Psoas muscle (tissue), 8 donors: ENCODE data around the gene FAM184A. TPM values are rescaled to one million over a fixed set of nuclear protein-coding genes. Genes with fewer than 3 reads are reported as not detected.
"Not testable (repeated sequence)": the region's sequence is repeated elsewhere in the genome, so short reads cannot be mapped to it uniquely, and the experiment has no call there.

ENCODE experiments used
- ATAC-seq, 4 donors: fragments of 200-7000 bp; cut with Tn5 transposase; one replicate each; pipeline ENCODE4 v1.9.1; 2020; ENCODE audit warnings: moderate library complexity in 3 of 4, mild to moderate bottlenecking in 2 of 4
- DNase-seq, 2 donors: peaks; one replicate each; pipeline ENCODE4 v3.0.0-alpha.2; 2020
- H3K27ac ChIP-seq: fragments of 200-600 bp; one replicate; pipeline ENCODE4 v1.8.0; 2022
- H3K27me3 ChIP-seq, 3 donors: fragments of 200-600 bp in 1 of 3; one replicate each; pipeline versions ENCODE4 v1.6.1 to v1.8.0; 2013 to 2022; ENCODE audit warnings: low read length in 2 of 3, mild to moderate bottlenecking in 2 of 3, moderate library complexity in 1 of 3; ENCODE audit not compliant: insufficient read depth in 3 of 3
- H3K36me3 ChIP-seq, 2 donors: fragments of 200-600 bp in 1 of 2; one replicate each; pipeline versions ENCODE4 v1.6.1 to v1.8.0; 2013 to 2022; ENCODE audit warnings: low read depth in 1 of 2, mild to moderate bottlenecking in 1 of 2, moderate library complexity in 1 of 2; ENCODE audit not compliant: insufficient read depth in 1 of 2
- H3K4me1 ChIP-seq: fragments of 200-600 bp; one replicate; pipeline ENCODE4 v1.8.0; 2022
- H3K4me3 ChIP-seq: fragments of 200-600 bp; one replicate; pipeline ENCODE4 v1.8.0; 2022; ENCODE audit warnings: mild to moderate bottlenecking
- H3K9me3 ChIP-seq: fragments of 200-600 bp; one replicate; pipeline ENCODE4 v1.8.0; 2022
- WGBS, 3 donors: extraction: QIAGEN DNeasy Blood & Tissue Kit; methylation state at CpG; one replicate each; pipeline versions ENCODE4 v1.1.6 to v1.1.7; 2013; 5-methylcytosine and 5-hydroxymethylcytosine counted together
- intact Hi-C, 2 donors: fragments of 100-400 bp; cut with DNase I; formaldehyde crosslinking; loops; one replicate each; pipeline versions ENCODE4 v1.11.0 to v1.14.2; 2022
- polyA plus RNA-seq, 3 donors: library from polyadenylated mRNA; stranded (reverse); fragments of 200-250 nt; gene quantifications; one replicate each; pipeline ENCODE4 v1.2.3, GENCODE V29; 2013
- total RNA-seq, 4 donors: library from RNA; stranded (reverse); fragmentation: NEBNext Ultra II Directional in 2 of 4; extraction: Animal tissue kit (Norgen Biotek cat#: 25700) in 2 of 4; gene quantifications; one replicate each; pipeline versions ENCODE4 v1.2.1 to v1.2.4, GENCODE V29; 2021 to 2023
- TF ChIP-seq, protein P1 (sequence below): fragments of 200-600 bp; IDR thresholded peaks from one replicate; pipeline ENCODE4 v1.8.0; 2022; ENCODE audit warnings: antibody characterized with exemption
- donor health status: healthy with polysubstance abuse.
- donor health status: DM: no; HTN: no; CAD: no; lungs with moderate emphysema.
- donor health status: Bipolar disorder and iron deficiency.
- donor health status: healthy.
- donor health status: DM: yes; HTN: yes; CAD: no.
- donor health status: DM: no; HTN: no; CAD: no.
- donor health status: DM: no; HTN: no; CAD: no.
- donor health status: DM: yes; HTN: yes; CAD: no.

Gene FAM184A
- total and polyA plus RNA-seq, 7 donors, result 0.14 to 0.52 (median 0.39) TPM

DNA sequence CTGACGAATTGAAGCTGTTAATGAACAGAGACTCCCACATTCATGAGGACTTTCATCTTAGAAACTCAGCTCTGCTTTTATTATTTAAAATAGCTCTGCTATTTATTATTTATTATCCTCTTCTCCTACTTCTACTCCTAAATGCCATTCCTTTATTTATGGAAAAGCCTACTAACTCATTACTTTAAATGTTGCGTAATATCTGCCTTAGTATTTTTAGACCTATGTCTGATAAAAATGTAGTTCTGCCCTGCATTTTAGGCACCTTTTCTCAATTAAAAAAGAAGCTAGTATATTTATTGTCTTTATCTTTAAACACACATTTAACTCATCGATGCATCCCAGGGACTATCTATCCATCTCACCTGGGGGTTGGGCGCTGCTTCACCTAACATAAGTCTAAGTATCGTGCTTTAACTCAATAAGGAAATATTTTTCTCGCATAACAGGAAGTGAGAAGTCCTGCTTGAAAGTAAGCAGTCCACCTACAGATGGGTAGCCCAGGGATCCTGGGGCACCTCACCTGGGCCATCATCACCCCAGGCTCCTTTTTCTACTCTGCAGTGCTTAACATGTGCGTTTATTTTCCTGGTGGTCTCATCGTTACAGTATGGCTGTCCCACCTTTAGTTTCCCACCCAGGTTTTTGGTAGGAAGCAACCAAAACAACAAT, 31.3 kb upstream of the FAM184A start:
- TF ChIP-seq, protein P1, sequence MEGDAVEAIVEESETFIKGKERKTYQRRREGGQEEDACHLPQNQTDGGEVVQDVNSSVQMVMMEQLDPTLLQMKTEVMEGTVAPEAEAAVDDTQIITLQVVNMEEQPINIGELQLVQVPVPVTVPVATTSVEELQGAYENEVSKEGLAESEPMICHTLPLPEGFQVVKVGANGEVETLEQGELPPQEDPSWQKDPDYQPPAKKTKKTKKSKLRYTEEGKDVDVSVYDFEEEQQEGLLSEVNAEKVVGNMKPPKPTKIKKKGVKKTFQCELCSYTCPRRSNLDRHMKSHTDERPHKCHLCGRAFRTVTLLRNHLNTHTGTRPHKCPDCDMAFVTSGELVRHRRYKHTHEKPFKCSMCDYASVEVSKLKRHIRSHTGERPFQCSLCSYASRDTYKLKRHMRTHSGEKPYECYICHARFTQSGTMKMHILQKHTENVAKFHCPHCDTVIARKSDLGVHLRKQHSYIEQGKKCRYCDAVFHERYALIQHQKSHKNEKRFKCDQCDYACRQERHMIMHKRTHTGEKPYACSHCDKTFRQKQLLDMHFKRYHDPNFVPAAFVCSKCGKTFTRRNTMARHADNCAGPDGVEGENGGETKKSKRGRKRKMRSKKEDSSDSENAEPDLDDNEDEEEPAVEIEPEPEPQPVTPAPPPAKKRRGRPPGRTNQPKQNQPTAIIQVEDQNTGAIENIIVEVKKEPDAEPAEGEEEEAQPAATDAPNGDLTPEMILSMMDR, result no peak
- DNase-seq (no peak), ATAC-seq (no peak)
- 83 to 87% (median 84%) methylated on average over 8 of the region's 8 CpGs for WGBS, 3 donors
- peaks cover 2% of the 10 kb centered on the region for H3K4me1 ChIP-seq
- H3K9me3 ChIP-seq, result no peaks in the 10 kb centered on the region
- no peaks in the 10 kb centered on the region for H3K36me3 ChIP-seq
- H3K27ac ChIP-seq, result no peak overlapping the region
- no peaks in the 10 kb centered on the region for H3K27me3 ChIP-seq
- H3K4me3 ChIP-seq, result no peak overlapping the region
- intact Hi-C loops, result loop anchor here (2.0 to 5.0 kb wide), 2 partner anchors 143 to 152 kb away; no protein-coding TSS in a partner anchor

DNA sequence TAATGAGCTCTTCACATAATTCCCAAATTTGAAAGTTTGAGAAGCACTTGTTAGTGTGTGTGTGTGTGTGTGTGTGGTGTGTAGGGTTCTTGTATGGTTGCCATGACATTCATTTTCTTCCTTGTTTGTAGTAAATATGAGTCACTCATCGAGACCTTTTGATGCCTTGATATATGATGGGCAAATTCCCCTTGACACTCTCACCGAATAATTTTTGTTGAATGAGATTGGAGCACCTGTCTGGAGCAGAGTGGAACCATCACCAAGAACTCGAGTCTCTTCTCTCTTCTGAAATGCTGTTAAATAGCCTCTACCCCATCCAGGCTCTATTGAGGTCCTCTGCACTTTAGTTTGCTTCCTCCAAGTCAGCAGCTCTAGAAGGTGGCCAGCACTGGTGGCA, 29.6 kb upstream of the FAM184A start:
- no peaks in the 10 kb centered on the region for H3K27me3 ChIP-seq
- no peak for DNase-seq
- H3K4me1 ChIP-seq, result peaks cover 2% of the 10 kb centered on the region
- TF ChIP-seq, protein P1, result no peak
- WGBS, 3 donors, result 71 to 81% (median 76%) methylated on average over 3 of the region's 3 CpGs
- H3K4me3 ChIP-seq, result no peak overlapping the region
- no peaks in the 10 kb centered on the region for H3K36me3 ChIP-seq
- intact Hi-C loops, result loop anchor here (2.0 to 5.0 kb wide), 2 partner anchors 141 to 151 kb away; no protein-coding TSS in a partner anchor
- no peak overlapping the region for H3K27ac ChIP-seq
- no peaks in the 10 kb centered on the region for H3K9me3 ChIP-seq
- no peak for ATAC-seq

DNA sequence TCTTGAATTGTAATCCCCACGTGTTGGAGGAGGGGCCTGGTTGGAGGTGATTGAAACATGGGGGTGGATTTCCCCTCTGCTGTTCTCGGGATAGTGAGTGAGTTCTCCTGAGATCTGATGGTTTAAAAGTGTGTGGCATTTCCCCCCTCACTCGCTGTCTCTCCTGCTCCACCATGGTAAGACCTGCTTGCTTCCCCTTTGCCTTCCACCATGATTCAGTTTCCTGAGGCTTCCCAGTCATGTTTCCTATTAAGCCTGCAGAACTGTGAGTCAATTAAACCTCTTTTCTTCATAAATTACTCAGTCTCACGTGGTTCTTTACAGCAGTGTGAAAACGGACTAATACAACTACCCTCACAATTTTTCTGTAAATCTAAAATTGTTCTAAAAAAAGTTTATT, 26.8 kb upstream of the FAM184A start:
- no peak for ATAC-seq
- H3K27ac ChIP-seq, result no peak overlapping the region
- no peak overlapping the region for H3K4me3 ChIP-seq
- H3K27me3 ChIP-seq, result no peaks in the 10 kb centered on the region
- H3K4me1 ChIP-seq, result no peaks in the 10 kb centered on the region
- WGBS, 3 donors, result 56 to 69% (median 62%) methylated on average over 5 of the region's 5 CpGs
- H3K9me3 ChIP-seq, result no peaks in the 10 kb centered on the region
- intact Hi-C loops, result loop anchor here in 1 of 2 donors (5.0 kb wide), 1 partner anchor 148 kb away; no protein-coding TSS in a partner anchor
- H3K36me3 ChIP-seq, result no peaks in the 10 kb centered on the region
- no peak for DNase-seq
- TF ChIP-seq, protein P1, result no peak

DNA sequence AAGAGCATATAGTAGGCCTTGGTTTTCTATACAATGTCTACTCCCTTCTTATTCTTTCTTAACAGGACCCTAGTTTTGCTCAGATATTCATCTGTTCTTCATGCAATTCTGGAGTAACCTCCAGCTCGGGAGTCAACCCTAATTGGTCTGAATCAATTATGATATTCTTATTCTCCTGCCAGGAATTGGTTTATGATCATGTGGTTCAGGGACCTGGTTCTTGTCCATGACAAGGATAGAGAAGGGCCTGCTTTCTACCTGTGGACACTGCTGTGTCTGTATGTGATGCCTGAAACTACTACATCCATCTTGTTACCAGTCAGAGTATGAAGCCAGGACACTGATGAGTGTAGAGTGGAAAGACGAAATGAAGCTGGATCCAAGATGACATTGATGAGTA, 24.4 kb upstream of the FAM184A start:
- intact Hi-C loops, result no loop called here
- 81 to 94% (median 86%) methylated on average over 2 of the region's 2 CpGs for WGBS, 3 donors
- H3K4me3 ChIP-seq, result no peak overlapping the region
- H3K27ac ChIP-seq, result no peak overlapping the region
- TF ChIP-seq, protein P1, result no peak
- no peaks in the 10 kb centered on the region for H3K36me3 ChIP-seq
- H3K4me1 ChIP-seq, result no peaks in the 10 kb centered on the region
- DNase-seq (no peak), ATAC-seq (no peak)
- no peaks in the 10 kb centered on the region for H3K27me3 ChIP-seq
- no peaks in the 10 kb centered on the region for H3K9me3 ChIP-seq

DNA sequence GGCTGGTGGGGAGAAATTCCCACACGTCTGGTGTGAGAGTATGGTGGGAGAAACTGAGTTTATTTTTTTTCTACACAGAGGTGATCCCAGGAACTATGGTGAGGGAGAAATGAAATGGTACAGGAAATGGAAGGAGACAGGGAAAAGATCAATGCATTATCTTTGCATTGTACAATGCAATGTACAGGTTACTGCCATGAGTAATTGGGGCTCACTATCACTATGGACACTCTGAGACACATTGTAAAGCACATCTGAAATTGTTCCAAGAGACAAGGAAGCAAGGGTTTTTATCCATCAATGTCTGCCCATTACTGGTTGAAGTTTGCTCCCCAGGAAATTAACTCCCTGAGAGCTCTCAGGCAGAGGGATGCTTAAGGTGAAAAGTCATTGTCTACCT, 21.7 kb upstream of the FAM184A start:
- Histone ChIP-seq H3K36me3 (no peaks in the 10 kb centered on the region), H3K4me1 (no peaks in the 10 kb centered on the region), H3K27ac (no peak overlapping the region), H3K27me3 (no peaks in the 10 kb centered on the region), H3K4me3 (no peak overlapping the region), H3K9me3 (no peaks in the 10 kb centered on the region)
- 89 to 90% (median 89%) methylated on average over 1 of the region's 1 CpG for WGBS, 3 donors
- intact Hi-C loops, result no loop called here
- ATAC-seq, result no peak
- TF ChIP-seq, protein P1, result no peak
- no peak for DNase-seq

DNA sequence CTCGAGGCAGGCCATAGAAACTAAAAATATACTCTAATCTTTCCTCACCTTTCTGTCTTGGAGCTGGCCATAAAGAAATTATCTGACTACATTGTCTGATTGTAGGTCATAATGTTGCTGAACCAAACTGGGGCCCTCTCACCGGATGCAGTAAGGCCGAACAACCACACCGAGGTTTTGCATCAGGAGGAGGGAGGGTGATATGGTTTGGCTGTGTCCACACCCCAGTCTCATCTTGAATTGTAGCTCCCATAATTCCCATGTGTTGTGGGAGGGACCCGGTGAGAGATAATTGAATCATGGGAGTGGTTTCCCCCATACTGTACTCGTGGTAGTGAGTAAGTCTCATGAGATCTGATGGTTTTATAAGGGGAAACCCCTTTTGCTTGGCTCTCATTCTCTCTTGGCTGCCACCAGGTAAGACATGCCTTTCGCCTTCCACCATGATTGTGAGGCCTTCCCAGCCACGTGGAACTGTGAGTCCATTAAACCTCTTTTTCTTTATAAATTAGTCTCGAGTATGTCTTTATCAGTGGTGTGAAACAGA, 19.4 kb upstream of the FAM184A start:
- H3K4me1 ChIP-seq, H3K4me3 ChIP-seq, DNase-seq, ATAC-seq, H3K9me3 ChIP-seq, H3K27me3 ChIP-seq, intact Hi-C loops, H3K36me3 ChIP-seq: not testable (repeated sequence)
- H3K27ac ChIP-seq, result peak overlapping the region; percentile 31
- 82 to 86% (median 85%) methylated on average over 9 of the region's 9 CpGs for WGBS, 3 donors
